HepG2 (cell line): Measurements from ENCODE around the gene TECTB. TPM values are rescaled to one million over a fixed set of nuclear protein-coding genes. Genes with fewer than 3 reads are reported as not detected.

Source experiments
- ATF2 ChIP-seq: sonication (generic); formaldehyde crosslinking; IDR thresholded peaks from 2 replicates; pipeline ENCODE4 v1.4.0; 2020; ENCODE audit warnings: missing genetic modification reagents
- ETV6 ChIP-seq: sonication (generic); formaldehyde crosslinking; conservative IDR thresholded peaks from 2 replicates; pipeline ENCODE4 v1.4.0; 2020; ENCODE audit warnings: missing genetic modification reagents
- FOXJ3 ChIP-seq: sonication (generic); formaldehyde crosslinking; IDR thresholded peaks from 2 replicates; pipeline ENCODE4 v1.4.0; 2020; ENCODE audit warnings: missing genetic modification reagents, mild to moderate bottlenecking, borderline replicate concordance
- GATAD1 ChIP-seq: IDR thresholded peaks from 2 replicates; pipeline ENCODE4 v1.6.1; 2016; ENCODE audit warnings: missing genetic modification reagents, missing compliant biosample characterization
- GTF2F1 ChIP-seq: fragments of 150-350 bp; IDR thresholded peaks from 2 replicates; pipeline ENCODE4 v1.6.1; 2014; ENCODE audit warnings: low read length
- HNF1A ChIP-seq, 2 experiments: sonication (generic) in 1 of 2; formaldehyde crosslinking in 1 of 2; IDR thresholded peaks; 2 replicates each; pipeline versions ENCODE4 v1.4.0 to v1.6.1; 2016 to 2020; ENCODE audit warnings: borderline replicate concordance in 1 of 2, low read depth in 1 of 2, mild to moderate bottlenecking in 1 of 2, missing genetic modification reagents in 1 of 2
- ISX ChIP-seq: sonication (generic); formaldehyde crosslinking; conservative IDR thresholded peaks from 2 replicates; pipeline ENCODE4 v1.5.0; 2020; ENCODE audit warnings: missing genetic modification reagents
- NR2C2 ChIP-seq: sonication (generic); formaldehyde crosslinking; IDR thresholded peaks from 2 replicates; pipeline ENCODE4 v1.4.0; 2020; ENCODE audit warnings: missing genetic modification reagents, mild to moderate bottlenecking, moderate library complexity, borderline replicate concordance
- RXRB ChIP-seq: IDR thresholded peaks from 2 replicates; pipeline ENCODE4 v1.6.1; 2016; ENCODE audit warnings: borderline replicate concordance, missing genetic modification reagents, missing compliant biosample characterization
- TFAP4 ChIP-seq: sonication (generic); IDR thresholded peaks from 2 replicates; pipeline ENCODE4 v1.6.1; 2016; ENCODE audit warnings: low read depth, borderline replicate concordance
- ZBTB4 ChIP-seq: sonication (generic); formaldehyde crosslinking; IDR thresholded peaks from 2 replicates; pipeline ENCODE4 v1.4.0; 2020; ENCODE audit warnings: missing genetic modification reagents, mild to moderate bottlenecking, borderline replicate concordance
- ZFAT ChIP-seq: sonication (generic); formaldehyde crosslinking; conservative IDR thresholded peaks from 2 replicates; pipeline ENCODE4 v1.8.1; 2023; ENCODE audit warnings: missing genetic modification reagents, inconsistent platforms
- ZNF24 ChIP-seq: fragments of 450-650 bp; IDR thresholded peaks from 2 replicates; pipeline ENCODE4 v1.6.1; 2017; ENCODE audit warnings: antibody characterized with exemption, mild to moderate bottlenecking
- ZNF280B ChIP-seq: sonication (generic); formaldehyde crosslinking; IDR thresholded peaks from 2 replicates; pipeline ENCODE4 v1.5.0; 2020; ENCODE audit warnings: missing genetic modification reagents, mild to moderate bottlenecking, borderline replicate concordance
- ZNF33B ChIP-seq: sonication (generic); formaldehyde crosslinking; IDR thresholded peaks from 2 replicates; pipeline ENCODE4 v1.5.1; 2020; ENCODE audit warnings: mild to moderate bottlenecking, missing genetic modification reagents
- ZNF629 ChIP-seq: sonication (generic); formaldehyde crosslinking; conservative IDR thresholded peaks from 2 replicates; pipeline ENCODE4 v1.5.0; 2020; ENCODE audit warnings: missing genetic modification reagents
- ZNF713 ChIP-seq: sonication (generic); formaldehyde crosslinking; IDR thresholded peaks from 2 replicates; pipeline ENCODE4 v1.4.0; 2020; ENCODE audit warnings: mild to moderate bottlenecking, missing genetic modification reagents
- polyA plus RNA-seq, 8 experiments: library from polyadenylated mRNA; depleted of rRNA in 3 of 8; stranded (reverse) in 7 of 8; unstranded in 1 of 8; fragments of >200 nt; fragmentation: Illumina TruSeq in 4 of 8; extraction: Trizol in 4 of 8; gene quantifications; 2 replicates each; pipeline versions ENCODE4 v1.2.1 to v1.2.3, GENCODE V29; 2011 to 2016; ENCODE audit warnings: low read depth in 4 of 8, missing spikeins in 1 of 8, mixed read lengths in 1 of 8; ENCODE audit not compliant: insufficient read depth in 1 of 8
- total RNA-seq, 5 experiments: library from RNA; depleted of rRNA; stranded (reverse); fragments of >200 nt; fragmentation: Illumina TruSeq; extraction: Trizol; gene quantifications; 2 replicates each; pipeline ENCODE4 v1.2.3, GENCODE V29; 2016; ENCODE audit warnings: low read depth in 1 of 5

The TECTB gene
- total and polyA plus RNA-seq, 2 of the 13 experiments (the other 11 are each of a cell fraction or from before 2014, with no cell fraction given): 0.78 to 1.8 TPM

GRCh38 chr10:112275512-112276245 lies 7.5 kb upstream of the TECTB start (continued):
- no peak for TF ChIP-seq ISX (CRISPR knock-in tag)
- peak; percentile 68; the same call in 1 of the 2 replicates for TF ChIP-seq NR2C2
- no peak for TF ChIP-seq ETV6 (CRISPR knock-in tag)
- TF ChIP-seq GATAD1 (CRISPR knock-in tag): peak; percentile 37; the same call in 1 of the 2 replicates
- no peak for TF ChIP-seq ZNF33B
- peak; percentile 22; the same call in 1 of the 2 replicates for TF ChIP-seq ZNF24
- no peak for TF ChIP-seq ZBTB4
- no peak for TF ChIP-seq ZFAT (CRISPR knock-in tag)
- peak; percentile 74; the same call in 1 of the 2 replicates for TF ChIP-seq FOXJ3 (CRISPR knock-in tag)
- TF ChIP-seq ATF2 (CRISPR knock-in tag): peak; percentile 97
- TF ChIP-seq TFAP4: peak; percentile 93
- no peak for TF ChIP-seq GTF2F1
- peak; percentile 94 for TF ChIP-seq HNF1A (IDR thresholded peaks at IDR 0.05; ENCODE audit: low read depth)
- TF ChIP-seq HNF1A (CRISPR knock-in tag; IDR thresholded peaks at IDR 0.05; ENCODE audit: borderline replicate concordance): peak; percentile 97
- TF ChIP-seq ZNF629 (CRISPR knock-in tag): 0 out of 2 replicates have a peak, but pooled peaks have one; percentile 22
- TF ChIP-seq RXRB (CRISPR knock-in tag): peak; percentile 83
- no peak for TF ChIP-seq ZNF280B (CRISPR knock-in tag)
- no peak for TF ChIP-seq ZNF713 (CRISPR knock-in tag)
